ENCODE measurements around the gene SMTNL1.

DNA sequence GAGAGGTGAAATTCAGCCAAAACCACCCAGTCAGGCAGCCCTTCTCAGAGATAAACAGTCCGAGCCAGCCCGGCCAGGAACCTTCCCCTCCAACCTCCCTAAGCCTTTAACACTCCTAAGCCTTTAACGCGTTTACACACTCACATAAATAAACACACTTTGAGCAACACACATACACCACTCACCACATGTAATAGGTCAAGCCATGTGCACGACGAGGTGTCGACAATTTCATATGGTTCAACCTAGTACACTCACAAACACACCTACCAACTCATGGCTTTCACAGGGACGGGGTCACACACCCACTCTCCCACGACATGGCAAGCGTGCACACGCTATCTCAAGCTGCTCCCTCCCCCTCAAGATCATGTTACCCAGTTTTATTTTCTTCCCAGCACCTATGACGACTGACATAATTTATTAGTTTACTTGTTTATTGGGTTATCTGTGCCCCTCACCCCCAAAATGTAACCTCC, 37.4 kb upstream of the SMTNL1 start:
- TF ChIP-seq, protein P1, sequence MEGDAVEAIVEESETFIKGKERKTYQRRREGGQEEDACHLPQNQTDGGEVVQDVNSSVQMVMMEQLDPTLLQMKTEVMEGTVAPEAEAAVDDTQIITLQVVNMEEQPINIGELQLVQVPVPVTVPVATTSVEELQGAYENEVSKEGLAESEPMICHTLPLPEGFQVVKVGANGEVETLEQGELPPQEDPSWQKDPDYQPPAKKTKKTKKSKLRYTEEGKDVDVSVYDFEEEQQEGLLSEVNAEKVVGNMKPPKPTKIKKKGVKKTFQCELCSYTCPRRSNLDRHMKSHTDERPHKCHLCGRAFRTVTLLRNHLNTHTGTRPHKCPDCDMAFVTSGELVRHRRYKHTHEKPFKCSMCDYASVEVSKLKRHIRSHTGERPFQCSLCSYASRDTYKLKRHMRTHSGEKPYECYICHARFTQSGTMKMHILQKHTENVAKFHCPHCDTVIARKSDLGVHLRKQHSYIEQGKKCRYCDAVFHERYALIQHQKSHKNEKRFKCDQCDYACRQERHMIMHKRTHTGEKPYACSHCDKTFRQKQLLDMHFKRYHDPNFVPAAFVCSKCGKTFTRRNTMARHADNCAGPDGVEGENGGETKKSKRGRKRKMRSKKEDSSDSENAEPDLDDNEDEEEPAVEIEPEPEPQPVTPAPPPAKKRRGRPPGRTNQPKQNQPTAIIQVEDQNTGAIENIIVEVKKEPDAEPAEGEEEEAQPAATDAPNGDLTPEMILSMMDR (IDR thresholded peaks at IDR 0.05), result no peak
- TF ChIP-seq POLR2A (IDR thresholded peaks at IDR 0.05), result no peak
- TF ChIP-seq EP300 (IDR thresholded peaks at IDR 0.05; ENCODE audit: low read depth), result no peak
